C4-2B (cell line): ENCODE measurements around the gene PRR13.

ENCODE experiments used
- ZFX ChIP-seq: fragments of 450-650 bp; IDR thresholded peaks from 2 replicates; pipeline ENCODE4 v1.6.1; 2017
- TF ChIP-seq, protein P1 (sequence below): fragments of 450-650 bp; conservative IDR thresholded peaks from 2 replicates; pipeline ENCODE4 v1.5.1; 2017; ENCODE audit warnings: mild to moderate bottlenecking

DNA sequence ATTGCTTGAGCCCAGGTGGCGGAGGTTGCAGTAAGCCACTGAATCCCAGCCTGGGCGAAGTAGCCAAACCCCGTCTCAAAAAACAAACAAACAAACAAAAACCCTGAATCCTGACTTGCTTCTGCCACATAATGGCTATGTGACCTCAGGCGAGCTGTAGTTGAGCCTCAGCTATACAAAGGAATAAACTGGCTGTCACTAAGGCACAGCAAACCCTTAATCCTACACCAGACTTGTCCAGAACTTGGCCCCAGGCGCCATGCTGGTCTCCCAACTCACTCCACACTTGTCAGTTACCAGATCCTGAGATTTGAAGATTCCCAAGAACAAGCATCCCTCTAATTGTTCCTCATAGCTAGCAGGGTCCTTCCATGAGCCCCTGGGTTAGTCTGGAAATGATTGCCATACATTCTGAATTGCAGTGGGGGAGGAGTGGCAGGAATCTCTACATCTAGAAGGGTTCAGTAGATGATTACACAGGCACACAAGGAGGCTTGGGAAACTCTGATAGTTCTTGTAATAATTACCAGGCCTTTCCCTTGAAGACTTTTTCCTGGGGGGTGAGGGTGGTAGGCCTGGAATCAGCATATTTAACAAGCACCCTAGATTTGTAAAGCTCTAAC is 47.8 kb downstream of the PRR13 start:
- TF ChIP-seq, protein P1, sequence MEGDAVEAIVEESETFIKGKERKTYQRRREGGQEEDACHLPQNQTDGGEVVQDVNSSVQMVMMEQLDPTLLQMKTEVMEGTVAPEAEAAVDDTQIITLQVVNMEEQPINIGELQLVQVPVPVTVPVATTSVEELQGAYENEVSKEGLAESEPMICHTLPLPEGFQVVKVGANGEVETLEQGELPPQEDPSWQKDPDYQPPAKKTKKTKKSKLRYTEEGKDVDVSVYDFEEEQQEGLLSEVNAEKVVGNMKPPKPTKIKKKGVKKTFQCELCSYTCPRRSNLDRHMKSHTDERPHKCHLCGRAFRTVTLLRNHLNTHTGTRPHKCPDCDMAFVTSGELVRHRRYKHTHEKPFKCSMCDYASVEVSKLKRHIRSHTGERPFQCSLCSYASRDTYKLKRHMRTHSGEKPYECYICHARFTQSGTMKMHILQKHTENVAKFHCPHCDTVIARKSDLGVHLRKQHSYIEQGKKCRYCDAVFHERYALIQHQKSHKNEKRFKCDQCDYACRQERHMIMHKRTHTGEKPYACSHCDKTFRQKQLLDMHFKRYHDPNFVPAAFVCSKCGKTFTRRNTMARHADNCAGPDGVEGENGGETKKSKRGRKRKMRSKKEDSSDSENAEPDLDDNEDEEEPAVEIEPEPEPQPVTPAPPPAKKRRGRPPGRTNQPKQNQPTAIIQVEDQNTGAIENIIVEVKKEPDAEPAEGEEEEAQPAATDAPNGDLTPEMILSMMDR: no peak
- TF ChIP-seq ZFX: no peak
